ENCODE results near the gene HINFP. TPM values are rescaled to one million over a fixed set of nuclear protein-coding genes. Genes with fewer than 3 reads are reported as not detected.

Gene HINFP
- total RNA-seq, 6 experiments from 2014 or later = 9.9 to 13.4 (median 11.3) TPM

DNA sequence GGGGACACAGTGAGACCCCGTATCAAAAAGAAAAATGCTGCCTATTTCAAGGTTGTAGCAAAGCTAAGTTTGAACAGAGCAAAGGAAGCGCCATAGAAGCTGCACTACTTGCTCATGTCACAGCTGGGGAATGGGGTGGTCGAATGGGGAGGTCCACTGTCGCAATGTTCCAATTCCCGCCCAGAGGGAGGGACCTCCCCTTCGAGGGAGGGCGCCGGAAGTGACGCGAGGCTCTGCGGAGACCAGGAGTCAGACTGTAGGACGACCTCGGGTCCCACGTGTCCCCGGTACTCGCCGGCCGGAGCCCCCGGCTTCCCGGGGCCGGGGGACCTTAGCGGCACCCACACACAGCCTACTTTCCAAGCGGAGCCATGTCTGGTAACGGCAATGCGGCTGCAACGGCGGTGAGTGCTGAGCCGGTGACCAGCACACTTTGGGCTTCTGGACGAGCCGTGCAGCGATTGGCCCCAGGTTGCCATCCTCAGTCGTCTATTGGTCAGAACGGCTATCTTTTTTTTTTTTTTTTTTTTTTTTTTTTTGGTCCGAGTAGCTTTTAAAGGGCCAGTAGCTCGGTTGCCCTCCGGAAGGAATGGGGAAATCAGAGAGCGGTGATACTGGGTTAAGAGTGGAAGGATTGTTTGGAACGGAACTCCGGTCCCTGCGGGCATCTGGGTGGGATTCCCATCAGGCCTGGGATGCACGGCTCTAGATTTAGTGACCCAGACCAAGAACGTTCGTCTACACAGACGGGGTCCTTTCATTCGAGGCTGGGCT is 36.5 kb upstream of the HINFP start, which contains the start of gene HMBS:
Gene HMBS, plus strand, starts transcription at position 219 of the 774 bp plus-strand sequence. Its CDS starts 153 bp downstream, at position 372.
- peak; percentile 83 for DNase-seq
- Mint-ChIP-seq H3K36me3 (ENCODE audit: low read depth) (peaks cover 13% of the 10 kb centered on the region; the same call in 1 of the 2 replicates), H3K9me3 (no peaks in the 10 kb centered on the region), H3K4me1 (ENCODE audit: low read depth) (peaks cover 23% of the 10 kb centered on the region), H3K4me3 (peak within 1 kb of the TSS; percentile 100), H3K27ac (peak within 1 kb of the TSS; percentile 96), H3K27me3 (ENCODE audit: insufficient read depth) (no peaks in the 10 kb centered on the region)
- TF ChIP-seq, protein P1, sequence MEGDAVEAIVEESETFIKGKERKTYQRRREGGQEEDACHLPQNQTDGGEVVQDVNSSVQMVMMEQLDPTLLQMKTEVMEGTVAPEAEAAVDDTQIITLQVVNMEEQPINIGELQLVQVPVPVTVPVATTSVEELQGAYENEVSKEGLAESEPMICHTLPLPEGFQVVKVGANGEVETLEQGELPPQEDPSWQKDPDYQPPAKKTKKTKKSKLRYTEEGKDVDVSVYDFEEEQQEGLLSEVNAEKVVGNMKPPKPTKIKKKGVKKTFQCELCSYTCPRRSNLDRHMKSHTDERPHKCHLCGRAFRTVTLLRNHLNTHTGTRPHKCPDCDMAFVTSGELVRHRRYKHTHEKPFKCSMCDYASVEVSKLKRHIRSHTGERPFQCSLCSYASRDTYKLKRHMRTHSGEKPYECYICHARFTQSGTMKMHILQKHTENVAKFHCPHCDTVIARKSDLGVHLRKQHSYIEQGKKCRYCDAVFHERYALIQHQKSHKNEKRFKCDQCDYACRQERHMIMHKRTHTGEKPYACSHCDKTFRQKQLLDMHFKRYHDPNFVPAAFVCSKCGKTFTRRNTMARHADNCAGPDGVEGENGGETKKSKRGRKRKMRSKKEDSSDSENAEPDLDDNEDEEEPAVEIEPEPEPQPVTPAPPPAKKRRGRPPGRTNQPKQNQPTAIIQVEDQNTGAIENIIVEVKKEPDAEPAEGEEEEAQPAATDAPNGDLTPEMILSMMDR (IDR thresholded peaks at IDR 0.05) = no peak

DNA sequence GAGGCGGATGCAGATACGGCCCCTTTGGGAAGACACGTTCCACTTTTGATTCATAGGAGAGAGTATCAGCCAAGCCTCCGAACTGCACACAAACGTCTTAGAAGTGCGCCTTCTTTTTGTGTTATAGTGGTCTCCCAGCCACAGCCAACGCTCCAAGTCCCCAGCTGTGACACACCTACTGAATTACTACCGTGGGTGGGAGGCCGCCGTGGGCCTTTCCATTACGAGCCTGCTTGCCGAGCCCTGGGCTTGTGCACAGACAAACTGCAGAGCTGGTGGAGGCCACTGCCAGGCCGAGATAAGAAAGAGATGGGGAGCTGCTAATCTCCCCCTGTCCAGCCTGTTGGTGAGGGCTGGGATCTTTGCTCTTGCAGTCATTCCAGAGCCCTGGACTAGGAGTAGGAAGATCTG is 35.9 kb upstream of the HINFP start:
- H3K27ac Mint-ChIP-seq = peak overlapping the region; percentile 96
- peaks cover 13% of the 10 kb centered on the region; the same call in 1 of the 2 replicates for H3K36me3 Mint-ChIP-seq (ENCODE audit: low read depth)
- TF ChIP-seq, protein P1 (IDR thresholded peaks at IDR 0.05) = no peak
- H3K4me1 Mint-ChIP-seq (ENCODE audit: low read depth) = peaks cover 23% of the 10 kb centered on the region
- no peaks in the 10 kb centered on the region for H3K9me3 Mint-ChIP-seq
- H3K4me3 Mint-ChIP-seq = peak overlapping the region; percentile 100
- DNase-seq = no peak
- no peaks in the 10 kb centered on the region for H3K27me3 Mint-ChIP-seq (ENCODE audit: insufficient read depth)

DNA sequence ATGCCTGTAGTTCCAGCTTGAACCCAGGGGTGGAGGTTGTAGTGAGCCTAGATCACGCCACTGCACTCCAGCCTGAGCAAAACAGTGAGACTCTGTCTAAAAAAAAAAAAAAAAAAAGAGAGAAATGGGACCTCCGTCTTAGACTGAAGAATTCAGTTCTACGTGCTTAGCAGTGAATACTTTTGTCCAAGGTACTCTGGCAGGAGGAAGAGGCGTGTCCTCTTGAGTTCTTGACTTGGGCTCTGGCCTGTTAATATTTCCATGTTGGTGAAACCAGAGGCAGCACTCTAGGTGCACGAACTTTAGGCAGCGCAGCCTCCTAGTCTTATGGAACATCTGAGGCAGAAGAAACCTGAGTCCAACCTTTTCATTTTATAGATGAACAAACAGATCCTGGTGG is 34.3 kb upstream of the HINFP start:
- TF ChIP-seq, protein P1 (IDR thresholded peaks at IDR 0.05) = no peak
- H3K36me3 Mint-ChIP-seq (ENCODE audit: low read depth) = peaks cover 4% of the 10 kb centered on the region; the same call in 1 of the 2 replicates
- no peaks in the 10 kb centered on the region for H3K9me3 Mint-ChIP-seq
- H3K4me3 Mint-ChIP-seq = no peak overlapping the region
- H3K4me1 Mint-ChIP-seq (ENCODE audit: low read depth) = peaks cover 25% of the 10 kb centered on the region
- H3K27ac Mint-ChIP-seq = peak overlapping the region; percentile 31; the same call in 1 of the 2 replicates
- no peaks in the 10 kb centered on the region for H3K27me3 Mint-ChIP-seq (ENCODE audit: insufficient read depth)
- DNase-seq = no peak

DNA sequence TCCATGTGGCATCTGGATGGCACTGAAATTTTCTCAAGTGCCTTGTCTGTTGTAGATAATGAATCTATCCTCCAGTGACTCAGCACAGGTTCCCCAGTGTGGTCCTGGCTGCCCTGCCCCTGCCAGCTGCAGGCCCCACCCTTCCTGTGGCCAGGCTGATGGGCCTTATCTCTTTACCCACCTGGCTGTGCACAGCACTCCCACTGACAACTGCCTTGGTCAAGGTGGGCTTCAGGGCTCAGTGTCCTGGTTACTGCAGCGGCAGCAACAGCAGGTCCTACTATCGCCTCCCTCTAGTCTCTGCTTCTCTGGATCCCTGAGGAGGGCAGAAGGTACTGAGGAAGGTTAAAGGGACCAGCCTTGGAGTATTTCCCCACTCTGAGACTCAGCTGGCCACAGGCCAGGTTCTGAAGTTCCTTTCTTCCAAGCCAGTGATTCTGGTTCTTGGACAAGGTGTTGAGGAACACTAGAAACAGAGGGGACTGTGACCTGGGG is 33.6 kb upstream of the HINFP start:
- TF ChIP-seq, protein P1 (IDR thresholded peaks at IDR 0.05) = no peak
- peaks cover 8% of the 10 kb centered on the region; the same call in 1 of the 2 replicates for H3K36me3 Mint-ChIP-seq (ENCODE audit: low read depth)
- no peaks in the 10 kb centered on the region for H3K9me3 Mint-ChIP-seq
- DNase-seq = no peak
- no peaks in the 10 kb centered on the region for H3K27me3 Mint-ChIP-seq (ENCODE audit: insufficient read depth)
- H3K4me1 Mint-ChIP-seq (ENCODE audit: low read depth) = peaks cover 32% of the 10 kb centered on the region
- H3K27ac Mint-ChIP-seq = peak overlapping the region; percentile 31; the same call in 1 of the 2 replicates
- H3K4me3 Mint-ChIP-seq = no peak overlapping the region

DNA sequence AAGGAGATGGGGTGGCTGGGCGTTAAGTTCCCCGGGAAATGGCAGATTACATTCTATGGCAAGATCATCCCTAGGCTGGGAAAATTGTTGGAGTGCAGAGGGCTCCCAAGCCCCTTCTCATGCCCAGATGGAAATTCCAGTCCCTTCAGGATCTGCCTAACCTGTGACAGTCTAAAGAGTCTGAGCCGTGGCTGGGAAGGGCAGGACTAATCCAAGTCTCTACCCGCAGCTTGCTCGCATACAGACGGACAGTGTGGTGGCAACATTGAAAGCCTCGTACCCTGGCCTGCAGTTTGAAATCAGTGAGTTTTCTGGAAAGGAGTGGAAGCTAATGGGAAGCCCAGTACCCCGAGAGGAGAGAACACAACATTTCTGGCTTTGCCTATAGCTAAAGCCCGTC is 33.0 kb upstream of the HINFP start:
- TF ChIP-seq, protein P1 (IDR thresholded peaks at IDR 0.05) = no peak
- peaks cover 38% of the 10 kb centered on the region for H3K4me1 Mint-ChIP-seq (ENCODE audit: low read depth)
- no peaks in the 10 kb centered on the region for H3K9me3 Mint-ChIP-seq
- no peak overlapping the region for H3K27ac Mint-ChIP-seq
- no peak for DNase-seq
- peaks cover 12% of the 10 kb centered on the region for H3K36me3 Mint-ChIP-seq (ENCODE audit: low read depth)
- H3K27me3 Mint-ChIP-seq (ENCODE audit: insufficient read depth) = no peaks in the 10 kb centered on the region
- no peak overlapping the region for H3K4me3 Mint-ChIP-seq

Measured in HFFc6 (cell line).